ENCODE data around the gene MS4A18. TPM values are rescaled to one million over a fixed set of nuclear protein-coding genes. Genes with fewer than 3 reads are reported as not detected.
A peak's percentile ranks its signal among the peaks of the same experiment; 100 is the strongest.
"Not testable (repeated sequence)": the region's sequence is repeated elsewhere in the genome, so short reads cannot be mapped to it uniquely, and the experiment has no call there.

The MS4A18 gene
- polyA plus RNA-seq, 3 donors: not detected

- no peak for DNase-seq (ENCODE audit: extremely low read depth in 1 of 11, low read depth in 9 of 11, low spot score in 4 of 11)
Observed at GRCh38 chr11:60720460-60720859, 4.1 kb upstream of the MS4A18 start.

GRCh38 chr11:60725592-60725991, 1.1 kb downstream of the MS4A18 start:
- no peak for DNase-seq (ENCODE audit: extremely low read depth in 1 of 11, low read depth in 9 of 11, low spot score in 4 of 11)

- DNase-seq (ENCODE audit: extremely low read depth in 1 of 11, low read depth in 9 of 11, low spot score in 4 of 11): no peak
Observed at GRCh38 chr11:60731586-60731985, 7.1 kb downstream of the MS4A18 start.

GRCh38 chr11:60734279-60734678, 9.8 kb downstream of the MS4A18 start:
- DNase-seq (ENCODE audit: extremely low read depth in 1 of 11, low read depth in 9 of 11, low spot score in 4 of 11): no peak

- no peak for DNase-seq (ENCODE audit: extremely low read depth in 1 of 11, low read depth in 9 of 11, low spot score in 4 of 11)
Observed at GRCh38 chr11:60739114-60739513, 14.6 kb downstream of the MS4A18 start.

GRCh38 chr11:60740573-60740972, 16.1 kb downstream of the MS4A18 start:
- DNase-seq (ENCODE audit: extremely low read depth in 1 of 11, low read depth in 9 of 11, low spot score in 4 of 11): no peak

- no peak for DNase-seq (ENCODE audit: extremely low read depth in 1 of 11, low read depth in 9 of 11, low spot score in 4 of 11)
Observed at GRCh38 chr11:60741421-60741820, 16.9 kb downstream of the MS4A18 start.

- DNase-seq (ENCODE audit: extremely low read depth in 1 of 11, low read depth in 9 of 11, low spot score in 4 of 11): no peak
Observed at GRCh38 chr11:60743058-60743457, 18.5 kb downstream of the MS4A18 start.

GRCh38 chr11:60744114-60744513, 19.6 kb downstream of the MS4A18 start:
- DNase-seq (ENCODE audit: extremely low read depth in 1 of 11, low read depth in 9 of 11, low spot score in 4 of 11): no peak

GRCh38 chr11:60747359-60747873, 22.9 kb downstream of the MS4A18 start:
- no peak for DNase-seq (ENCODE audit: extremely low read depth in 1 of 11, low read depth in 9 of 11, low spot score in 4 of 11)

- no peak for DNase-seq (ENCODE audit: extremely low read depth in 1 of 11, low read depth in 9 of 11, low spot score in 4 of 11)
Observed at GRCh38 chr11:60748225-60748624, 23.7 kb downstream of the MS4A18 start.

GRCh38 chr11:60748821-60749220, 24.3 kb downstream of the MS4A18 start:
- DNase-seq (ENCODE audit: extremely low read depth in 1 of 11, low read depth in 9 of 11, low spot score in 4 of 11): no peak

GRCh38 chr11:60750911-60751310, 26.4 kb downstream of the MS4A18 start:
- no peak for DNase-seq (ENCODE audit: extremely low read depth in 1 of 11, low read depth in 9 of 11, low spot score in 4 of 11)

- no peak for DNase-seq (ENCODE audit: extremely low read depth in 1 of 11, low read depth in 9 of 11, low spot score in 4 of 11)
Observed at GRCh38 chr11:60753309-60753708, 28.8 kb downstream of the MS4A18 start.

GRCh38 chr11:60754887-60755286, 30.4 kb downstream of the MS4A18 start:
- DNase-seq (ENCODE audit: extremely low read depth in 1 of 11, low read depth in 9 of 11, low spot score in 4 of 11): no peak

- DNase-seq (ENCODE audit: extremely low read depth in 1 of 11, low read depth in 9 of 11, low spot score in 4 of 11): peak in 2 of 11 donors; percentile 6 to 24
Observed at GRCh38 chr11:60756307-60757032, 31.9 kb downstream of the MS4A18 start, which contains the start of gene MS4A15. MS4A15 (plus strand) TSS chr11:60756867; CDS start chr11:60763734, 6,867 bp downstream.

GRCh38 chr11:60757231-60757800, 32.8 kb downstream of the MS4A18 start:
- no peak for DNase-seq (ENCODE audit: extremely low read depth in 1 of 11, low read depth in 9 of 11, low spot score in 4 of 11)

GRCh38 chr11:60758671-60759070, 34.2 kb downstream of the MS4A18 start:
- not testable (repeated sequence) for DNase-seq (ENCODE audit: extremely low read depth in 1 of 11, low read depth in 9 of 11, low spot score in 4 of 11)

- DNase-seq (ENCODE audit: extremely low read depth in 1 of 11, low read depth in 9 of 11, low spot score in 4 of 11): not testable (repeated sequence)
Observed at GRCh38 chr11:60759438-60760225, 35.1 kb downstream of the MS4A18 start.
